Measurements from ENCODE around the gene GJA1.

DNA sequence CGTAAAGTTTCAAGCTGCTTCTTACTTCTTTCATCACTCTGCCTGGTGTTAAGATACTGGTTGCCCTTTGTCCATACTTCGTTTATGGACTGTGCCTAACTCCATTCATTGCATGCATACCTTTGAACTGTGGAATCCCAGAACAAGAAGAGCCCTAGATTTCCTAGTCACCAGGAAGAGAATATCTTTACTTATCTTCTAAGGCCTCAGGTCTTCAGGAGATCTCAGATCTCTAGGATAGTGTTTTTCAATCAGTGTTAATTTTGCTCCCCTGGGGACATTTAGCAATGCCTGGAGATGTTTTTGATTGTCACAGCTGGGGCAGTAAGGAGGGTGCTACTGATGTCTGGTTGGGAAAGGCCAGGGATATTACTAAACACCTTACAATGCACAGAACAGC, 35.5 kb upstream of the GJA1 start:
- no peak for TF ChIP-seq CTCF (IDR thresholded peaks at IDR 0.05)
- TF ChIP-seq EP300 (IDR thresholded peaks at IDR 0.05; ENCODE audit: borderline replicate concordance in 1 of 2, low read depth in 1 of 2, low read length in 1 of 2) = no peak

Data from SK-N-SH (cell line).